K562 (cell line): ENCODE data around the gene ST6GALNAC2. TPM values are rescaled to one million over a fixed set of nuclear protein-coding genes. Genes with fewer than 3 reads are reported as not detected.

Source experiments
- ATAC-seq: fragments of 200-7000 bp; cut with Tn5 transposase; 3 replicates; pipeline ENCODE4 v1.9.1; 2020; ENCODE audit warnings: moderate library complexity
- BruUV-seq: library from RNA; stranded (reverse); fragments of 400-500 nt; replicated peaks from 2 replicates; lab custom pipeline; 2021; lab: Mats Ljungman, UMichigan
- CTCF ChIA-PET: fragments of 300-600 bp; formaldehyde crosslinking; extraction: SDS; loops from one replicate; lab custom pipeline; 2021; ENCODE audit warnings: low intra/inter-chr PET ratio; lab: Yijun Ruan, JAX
- POLR2A ChIA-PET: fragments of 300-600, 350-650 bp; sonication (Branson Sonifier 250); formaldehyde crosslinking; extraction: SDS; loops from one replicate; lab custom pipeline; 2021; ENCODE audit warnings: antibody characterized with exemption, inconsistent platforms; lab: Yijun Ruan, JAX
- DNase-seq, 4 experiments: peaks; one replicate each; pipeline versions ENCODE4 v3.0.0 to v3.0.0-alpha.2; 2011 to 2018; ENCODE audit warnings: low spot score in 3 of 4, mixed read lengths in 3 of 4; ENCODE audit errors: extremely low read depth in 1 of 4
- FAIRE-seq: peaks from 2 replicates; lab custom pipeline; 2011; peaks lifted over from hg19 to GRCh38; lab: Jason Lieb, UNC
- H2AFZ ChIP-seq: 2 replicates; pipeline ENCODE4 v1.6.0; 2011; ENCODE audit warnings: low read depth, low read length, control low read depth, inconsistent platforms
- H3K27ac ChIP-seq: fragments of 200-600 bp; 3 replicates; pipeline ENCODE4 v1.8.0; 2011; ENCODE audit warnings: low read depth, mild to moderate bottlenecking, control low read depth, inconsistent platforms, low read length, moderate library complexity, mixed read lengths; ENCODE audit errors: extremely low read depth
- H3K27me3 ChIP-seq, 2 experiments: fragments of 300-600 bp in 1 of 2; 2 replicates in 1 of 2; 3 replicates in 1 of 2; pipeline versions ENCODE4 v1.6.0 to v1.8.0; 2011; ENCODE audit warnings: inconsistent platforms in 2 of 2, low read length in 2 of 2, mild to moderate bottlenecking in 1 of 2, mixed read lengths in 1 of 2, moderate library complexity in 1 of 2; ENCODE audit not compliant: control insufficient read depth in 2 of 2, insufficient read depth in 2 of 2
- H3K36me3 ChIP-seq: fragments of 300-600 bp; 3 replicates; pipeline ENCODE4 v1.8.0; 2011; ENCODE audit warnings: mild to moderate bottlenecking, low read length, inconsistent platforms; ENCODE audit not compliant: control insufficient read depth, insufficient read depth
- H3K4me1 ChIP-seq, 2 experiments: fragments of 200-600 bp in 1 of 2; replicated peaks in 1 of 2; 2 replicates in 1 of 2; 3 replicates in 1 of 2; pipeline versions ENCODE4 v1.5.1 to v1.8.0; 2011; ENCODE audit warnings: inconsistent platforms in 2 of 2, low read length in 2 of 2, mild to moderate bottlenecking in 1 of 2, mixed read lengths in 1 of 2, moderate library complexity in 1 of 2; ENCODE audit not compliant: control insufficient read depth in 2 of 2, insufficient read depth in 2 of 2
- H3K4me2 ChIP-seq: 2 replicates; pipeline ENCODE4 v1.6.1; 2011; ENCODE audit warnings: low read length, control low read depth, inconsistent platforms, mixed read lengths; ENCODE audit not compliant: insufficient read depth
- H3K4me3 ChIP-seq: fragments of 200-600 bp; sonication (generic), shearing (Covaris generic); 2 replicates; pipeline ENCODE4 v1.5.1; 2016; ENCODE audit warnings: control low read depth, inconsistent platforms
- H3K79me2 ChIP-seq: fragments of 200-600 bp; 3 replicates; pipeline ENCODE4 v1.8.0; 2011; ENCODE audit warnings: low read length, inconsistent platforms; ENCODE audit not compliant: control insufficient read depth, insufficient read depth
- H3K9ac ChIP-seq, 2 experiments: 2 replicates each; pipeline versions ENCODE4 v1.6.0 to v1.6.1; 2011; ENCODE audit warnings: low read depth in 2 of 2, low read length in 2 of 2, control low read depth in 1 of 2, inconsistent platforms in 1 of 2, mild to moderate bottlenecking in 1 of 2, mixed read lengths in 1 of 2; ENCODE audit not compliant: insufficient read depth in 1 of 2
- H3K9me1 ChIP-seq: one replicate; pipeline ENCODE4 v1.6.0; 2011; ENCODE audit warnings: inconsistent platforms, mild to moderate bottlenecking, low read length, moderate library complexity; ENCODE audit not compliant: control insufficient read depth, insufficient read depth
- H3K9me3 ChIP-seq: replicated peaks from 2 replicates; pipeline ENCODE4 v1.5.1; 2011; ENCODE audit warnings: low read depth, low read length, inconsistent platforms; ENCODE audit not compliant: control insufficient read depth, insufficient read depth
- H4K20me1 ChIP-seq: replicated peaks from 2 replicates; pipeline ENCODE4 v1.6.1; 2011; ENCODE audit warnings: low read length, inconsistent platforms, mixed read lengths; ENCODE audit not compliant: control insufficient read depth, insufficient read depth
- ARID3B ChIP-seq: fragments of 250-450 bp; sonication (Bioruptor Pico); IDR thresholded peaks from 2 replicates; pipeline ENCODE4 v1.4.0; 2020; ENCODE audit warnings: borderline replicate concordance
- E2F1 ChIP-seq: sonication (generic); formaldehyde crosslinking; IDR thresholded peaks from 2 replicates; pipeline ENCODE4 v1.8.1; 2023; ENCODE audit warnings: mild to moderate bottlenecking, missing genetic modification reagents, moderate library complexity
- ETS2 ChIP-seq: IDR thresholded peaks from 2 replicates; pipeline ENCODE4 v1.6.1; 2016; ENCODE audit warnings: borderline replicate concordance, missing genetic modification characterization, mild to moderate bottlenecking, moderate library complexity, missing compliant biosample characterization; ENCODE audit not compliant: poor library complexity, severe bottlenecking
- FIP1L1 ChIP-seq: fragments of 200-400 bp; formaldehyde crosslinking; IDR thresholded peaks from 2 replicates; pipeline ENCODE4 v1.6.1; 2018; ENCODE audit warnings: mild to moderate bottlenecking, low read depth, low read length; ENCODE audit not compliant: poor library complexity, severe bottlenecking
- GABPB1 ChIP-seq: sonication (generic); formaldehyde crosslinking; IDR thresholded peaks from 2 replicates; pipeline ENCODE4 v1.8.0; 2022; ENCODE audit warnings: mild to moderate bottlenecking, missing genetic modification reagents
- MCM7 ChIP-seq, 2 experiments: fragments of 450-650 bp; IDR thresholded peaks; 2 replicates each; pipeline ENCODE4 v1.6.1; 2016 to 2018
- NCOA2 ChIP-seq, 2 experiments: fragments of 450-650 bp; IDR thresholded peaks; 2 replicates each; pipeline ENCODE4 v1.6.1; 2018; ENCODE audit warnings: mild to moderate bottlenecking in 2 of 2, moderate library complexity in 1 of 2; ENCODE audit not compliant: partially characterized antibody in 2 of 2
- SAFB ChIP-seq: fragments of 200-400 bp; formaldehyde crosslinking; IDR thresholded peaks from 2 replicates; pipeline ENCODE4 v1.6.1; 2017; ENCODE audit warnings: low read depth, low read length, borderline replicate concordance
- THRB ChIP-seq: fragments of 450-650 bp; formaldehyde crosslinking; conservative IDR thresholded peaks from 2 replicates; pipeline ENCODE4 v1.4.0; 2022; ENCODE audit warnings: mild to moderate bottlenecking, missing genetic modification characterization
- ZFPM2 ChIP-seq: fragments of 250-450 bp; sonication (Bioruptor Pico); IDR thresholded peaks from 2 replicates; pipeline ENCODE4 v1.5.1; 2022; ENCODE audit warnings: mild to moderate bottlenecking
- ZNF449 ChIP-seq: fragments of 250-450 bp; sonication (Bioruptor Pico); IDR thresholded peaks from 2 replicates; pipeline ENCODE4 v1.8.0; 2022; ENCODE audit warnings: moderate library complexity, mild to moderate bottlenecking, inconsistent platforms
- WGBS: fragments of 100-300 bp; shearing (Covaris generic); methylation state at CpG from one replicate; pipeline ENCODE4 v1.1.6; 2016; ENCODE audit warnings: low coverage, mixed read lengths; ENCODE audit not compliant: insufficient coverage; ENCODE audit errors: missing lambda C conversion rate; 5-methylcytosine and 5-hydroxymethylcytosine counted together
- in situ Hi-C: fragments of 300-500 bp; cut with MboI; formaldehyde crosslinking; loops from 4 replicates; pipeline ENCODE4 v1.15.0; 2018; ENCODE audit warnings: inconsistent platforms, mixed read lengths
- intact Hi-C: fragments of 100-400 bp; cut with micrococcal nuclease; formaldehyde crosslinking; loops from 2 replicates; pipeline ENCODE4 v1.14.2; 2022
- polyA plus RNA-seq, 8 experiments: library from polyadenylated mRNA; depleted of rRNA in 4 of 8; stranded (reverse) in 5 of 8; unstranded in 3 of 8; fragments of >200 nt; fragmentation: Nextera tagmentation in 2 of 8; fragmentation: Illumina TruSeq in 1 of 8; extraction: Ambion mirVana in 2 of 8; extraction: Trizol in 1 of 8; gene quantifications; 2 replicates each; pipeline versions ENCODE4 v1.2.1 to v1.2.3, GENCODE V29; 2011 to 2014; ENCODE audit warnings: inconsistent platforms in 1 of 8, missing spikeins in 1 of 8
- total RNA-seq, 7 experiments: library from RNA; depleted of rRNA in 6 of 7; stranded (reverse); fragments of >200 nt in 6 of 7; fragmentation: Illumina TruSeq in 2 of 7; extraction: Trizol in 2 of 7; gene quantifications; 2 replicates each; pipeline versions ENCODE4 v1.2.1 to v1.2.3, GENCODE V29; 2011 to 2021; ENCODE audit warnings: low replicate concordance in 1 of 7

ST6GALNAC2 gene
- total and polyA plus RNA-seq, 9 of the 15 experiments (the other 6 are each of a cell fraction or from before 2014, with no cell fraction given) = 0.18 TPM; not detected in 8

- Histone ChIP-seq H3K9me1 (no peaks in the 10 kb centered on the region), H3K27ac (no peak overlapping the region), H3K4me1 (peaks cover 33 to 59% of the 10 kb centered on the region in 2 experiments), H3K9me3 (no peaks in the 10 kb centered on the region), H3K4me3 (no peak overlapping the region), H3K4me2 (no peak overlapping the region), H3K27me3 (no peaks in the 10 kb centered on the region), H3K9ac (peak overlapping the region in 1 of 2 experiments; percentile 62; a peak in 1 of 4 replicates), H3K79me2 (no peaks in the 10 kb centered on the region), H2AFZ (peak overlapping the region; percentile 27; the same call in 1 of the 2 replicates), H3K36me3 (no peaks in the 10 kb centered on the region; the same call in 2 of the 3 replicates), H4K20me1 (no peaks in the 10 kb centered on the region)
- ChIA-PET POLR2A (interaction anchor here (1.5 to 2.4 kb wide), 3 partner anchors 13 to 30 kb away, joined by 3 to 18 read pairs (median 8); partner anchors contain the start of gene PRCD), CTCF (no interaction called here)
- no TSS peak for BruUV-seq
- DNase-seq = peak in 2 of 4 experiments; percentile 33 to 44
- ATAC-seq = no peak
- no peak for FAIRE-seq
- intact Hi-C loops (loop anchor here (1.0 kb wide), 1 partner anchor 20 kb away; no protein-coding TSS in a partner anchor), in situ Hi-C loops (no loop called here)
- 82% methylated on average over 24 of the region's 26 CpGs for WGBS
- no peak for TF ChIP-seq E2F1 (CRISPR knock-in tag)
- TF ChIP-seq FIP1L1 = no peak
- TF ChIP-seq MCM7 (IDR thresholded peaks at IDR 0.05) = no peak
- TF ChIP-seq NCOA2 (IDR thresholded peaks at IDR 0.05; ENCODE audit: partially characterized antibody in 2 of 2) = no peak
- TF ChIP-seq SAFB = no peak
- TF ChIP-seq ETS2 (tag) = no peak
- no peak for TF ChIP-seq ZFPM2 (CRISPR knock-in tag)
- TF ChIP-seq ZNF449 = no peak
- no peak for TF ChIP-seq ARID3B (CRISPR knock-in tag)
- TF ChIP-seq GABPB1 (CRISPR knock-in tag) = no peak
- TF ChIP-seq THRB = no peak
These were observed 58.1 kb downstream of the ST6GALNAC2 start for GRCh38 chr17:76527430-76528111.
